IMR-90 (cell line): ENCODE measurements around the gene ELL2. TPM values are rescaled to one million over a fixed set of nuclear protein-coding genes. Genes with fewer than 3 reads are reported as not detected.

Experiments
- ATAC-seq: fragments of 200-7000 bp; cut with Tn5 transposase; 2 replicates; pipeline ENCODE4 v1.9.1; 2020; ENCODE audit warnings: low read depth, mild to moderate bottlenecking, moderate library complexity
- BruUV-seq: library from RNA; stranded (reverse); fragments of 400-500 nt; replicated peaks from 2 replicates; lab custom pipeline; 2021; lab: Mats Ljungman, UMichigan
- CTCF ChIA-PET: fragments of 300-600 bp; formaldehyde crosslinking; extraction: SDS; loops from one replicate; lab custom pipeline; 2021; ENCODE audit warnings: antibody characterized with exemption; lab: Yijun Ruan, JAX
- POLR2A ChIA-PET: fragments of 300-600 bp; sonication (Branson Sonifier 250); formaldehyde crosslinking; loops from one replicate; lab custom pipeline; 2022; ENCODE audit warnings: antibody characterized with exemption; ENCODE audit not compliant: unreplicated experiment; lab: Charles Lee
- DNase-seq: peaks from one replicate; pipeline ENCODE4 v3.0.0; 2013
- H2AFZ ChIP-seq: replicated peaks from 2 replicates; pipeline ENCODE3; 2013; ENCODE audit warnings: low read length, mild to moderate bottlenecking; ENCODE audit not compliant: poor library complexity
- H2AK5ac ChIP-seq: 2 replicates; pipeline ENCODE4 v1.6.1; 2013; ENCODE audit warnings: low read depth, low read length, inconsistent platforms
- H2AK9ac ChIP-seq: replicated peaks from 2 replicates; pipeline ENCODE3; 2013; ENCODE audit warnings: mild to moderate bottlenecking, low read depth, low read length, moderate library complexity; ENCODE audit not compliant: poor library complexity
- H2BK120ac ChIP-seq: 2 replicates; pipeline ENCODE4 v1.6.1; 2013; ENCODE audit warnings: low read depth, low read length, inconsistent platforms
- H2BK15ac ChIP-seq: 3 replicates; pipeline ENCODE4 v1.6.1; 2013; ENCODE audit warnings: low read depth, low read length, inconsistent platforms
- H2BK20ac ChIP-seq: 2 replicates; pipeline ENCODE4 v1.6.1; 2013; ENCODE audit warnings: low read depth, mild to moderate bottlenecking, inconsistent platforms, low read length, moderate library complexity
- H2BK5ac ChIP-seq: 2 replicates; pipeline ENCODE4 v1.6.1; 2013; ENCODE audit warnings: mild to moderate bottlenecking, low read depth, low read length, inconsistent platforms; ENCODE audit not compliant: poor library complexity, severe bottlenecking
- H3K14ac ChIP-seq: replicated peaks from 2 replicates; pipeline ENCODE4 v1.6.1; 2013; ENCODE audit warnings: low read depth, low read length, inconsistent platforms
- H3K18ac ChIP-seq: 2 replicates; pipeline ENCODE4 v1.6.1; 2013; ENCODE audit warnings: low read depth, low read length, control low read depth
- H3K23ac ChIP-seq: 2 replicates; pipeline ENCODE4 v1.6.1; 2013; ENCODE audit warnings: low read depth, low read length, inconsistent platforms
- H3K27ac ChIP-seq: 2 replicates; pipeline ENCODE4 v1.5.1; 2013; ENCODE audit warnings: mild to moderate bottlenecking, control low read depth, low read length; ENCODE audit not compliant: insufficient read depth
- H3K27me3 ChIP-seq: 2 replicates; pipeline ENCODE4 v1.6.1; 2013; ENCODE audit warnings: low read length; ENCODE audit not compliant: control insufficient read depth, insufficient read depth
- H3K36me3 ChIP-seq: 2 replicates; pipeline ENCODE4 v1.6.1; 2013; ENCODE audit warnings: low read length, mixed read lengths; ENCODE audit not compliant: control insufficient read depth, insufficient read depth
- H3K4ac ChIP-seq: 2 replicates; pipeline ENCODE4 v1.6.1; 2013; ENCODE audit warnings: low read depth, low read length, inconsistent platforms
- H3K4me1 ChIP-seq: 2 replicates; pipeline ENCODE4 v1.6.1; 2013; ENCODE audit warnings: low read length, mixed read lengths; ENCODE audit not compliant: control insufficient read depth, insufficient read depth
- H3K4me2 ChIP-seq: 2 replicates; pipeline ENCODE4 v1.6.1; 2013; ENCODE audit warnings: low read depth, mild to moderate bottlenecking, control low read depth, low read length, moderate library complexity
- H3K4me3 ChIP-seq: 2 replicates; pipeline ENCODE4 v1.5.1; 2013; ENCODE audit warnings: low read depth, mild to moderate bottlenecking, control low read depth, low read length, moderate library complexity; ENCODE audit not compliant: insufficient read depth
- H3K56ac ChIP-seq: 2 replicates; pipeline ENCODE4 v1.6.1; 2013; ENCODE audit warnings: low read length, inconsistent platforms; ENCODE audit not compliant: insufficient read depth; ENCODE audit errors: extremely low read depth
- H3K79me1 ChIP-seq, 2 experiments: 2 replicates each; pipeline ENCODE4 v1.6.1; 2013; ENCODE audit warnings: low read length in 2 of 2, inconsistent platforms in 1 of 2, low read depth in 1 of 2
- H3K9ac ChIP-seq: 2 replicates; pipeline ENCODE4 v1.6.1; 2013; ENCODE audit warnings: low read depth, low read length, control low read depth
- H3K9me1 ChIP-seq: 2 replicates; pipeline ENCODE4 v1.6.1; 2013; ENCODE audit warnings: low read length, inconsistent platforms; ENCODE audit not compliant: insufficient read depth
- H3K9me3 ChIP-seq: 2 replicates; pipeline ENCODE4 v1.6.1; 2013; ENCODE audit warnings: low read length; ENCODE audit not compliant: control insufficient read depth, insufficient read depth
- H4K20me1 ChIP-seq: 2 replicates; pipeline ENCODE4 v1.6.1; 2013; ENCODE audit warnings: low read length, inconsistent platforms; ENCODE audit not compliant: insufficient read depth
- H4K5ac ChIP-seq: 2 replicates; pipeline ENCODE4 v1.6.1; 2013; ENCODE audit warnings: mild to moderate bottlenecking, low read depth, low read length, control low read depth
- H4K8ac ChIP-seq, 2 experiments: 2 replicates each; pipeline ENCODE4 v1.6.1; 2013; ENCODE audit warnings: low read depth in 2 of 2, low read length in 2 of 2, control low read depth in 1 of 2, inconsistent platforms in 1 of 2
- H4K91ac ChIP-seq: 2 replicates; pipeline ENCODE4 v1.6.1; 2013; ENCODE audit warnings: low read depth, low read length, inconsistent platforms; ENCODE audit not compliant: insufficient read depth
- CEBPB ChIP-seq: IDR thresholded peaks from 2 replicates; pipeline ENCODE4 v1.6.1; 2012; ENCODE audit warnings: low read depth, low read length, improper control_type of control experiment
- RFX5 ChIP-seq: IDR thresholded peaks from 2 replicates; pipeline ENCODE4 v1.8.0; 2012; ENCODE audit warnings: low read depth, mild to moderate bottlenecking, low read length, moderate library complexity
- WGBS, 2 experiments: methylation state at CpG; one replicate each; pipeline versions ENCODE4 v1.1.5 to v1.1.7; 2013; ENCODE audit warnings: missing lambda C conversion rate in 2 of 2; ENCODE audit not compliant: insufficient read length in 1 of 2; ENCODE audit errors: extremely low coverage in 2 of 2; 5-methylcytosine and 5-hydroxymethylcytosine counted together
- dilution Hi-C: fragments of 300-500 bp; cut with HindIII; formaldehyde crosslinking; loops from one replicate; pipeline ENCODE4 v1.14.3; 2018; ENCODE audit warnings: low sequenced_read_pairs; ENCODE audit not compliant: unreplicated experiment
- in situ Hi-C: fragments of 300-500 bp; cut with MboI; formaldehyde crosslinking; loops from 3 replicates; pipeline ENCODE4 v1.14.3; 2019; ENCODE audit warnings: low sequenced_read_pairs, inconsistent platforms, mixed read lengths
- intact Hi-C: fragments of 100-400 bp; cut with micrococcal nuclease; formaldehyde crosslinking; loops from 2 replicates; pipeline ENCODE4 v1.10.0; 2022
- polyA plus RNA-seq, 3 experiments: library from polyadenylated mRNA; depleted of rRNA; stranded (reverse); fragments of >200 nt; gene quantifications; 2 replicates each; pipeline ENCODE4 v1.2.3, GENCODE V29; 2012; ENCODE audit warnings: low replicate concordance in 1 of 3
- total RNA-seq: library from RNA; depleted of rRNA; stranded (reverse); fragments of >200 nt; gene quantifications from 2 replicates; pipeline ENCODE4 v1.2.3, GENCODE V29; 2012

ELL2 gene
- total and polyA plus RNA-seq, 2 of the 4 experiments (the other 2 are of a cell fraction): 61.4 to 92.5 TPM

GRCh38 chr5:95900383-95900958 is 61.2 kb downstream of the ELL2 start:
- WGBS, 2 experiments: no CpG with 5 or more reads among the region's 4 CpGs
- Histone ChIP-seq H3K23ac (no peak overlapping the region), H3K36me3 (peaks cover 49% of the 10 kb centered on the region), H2BK15ac (no peak overlapping the region), H3K56ac (no peak overlapping the region), H3K18ac (no peak overlapping the region), H3K9me1 (peaks cover 11% of the 10 kb centered on the region; the same call in 1 of the 2 replicates), H3K4me3 (no peak overlapping the region), H4K8ac (no peak overlapping the region), H4K91ac (no peak overlapping the region), H2AK5ac (no peak overlapping the region), H2BK120ac (no peak overlapping the region), H3K9ac (no peak overlapping the region), H3K9me3 (no peaks in the 10 kb centered on the region), H3K27ac (no peak overlapping the region), H2BK20ac (no peak overlapping the region), H4K5ac (no peak overlapping the region), H2AFZ (no peak overlapping the region), H2AK9ac (no peak overlapping the region), H3K4ac (no peak overlapping the region), H3K14ac (no peak overlapping the region), H3K79me1 (peaks cover 17 to 70% of the 10 kb centered on the region in 2 experiments), H3K27me3 (no peaks in the 10 kb centered on the region), H3K4me2 (no peak overlapping the region), H4K20me1 (peaks cover 33% of the 10 kb centered on the region; the same call in 1 of the 2 replicates), H2BK5ac (peak overlapping the region; percentile 18), H3K4me1 (peaks cover 9% of the 10 kb centered on the region)
- peak; percentile 69 for ATAC-seq
- BruUV-seq: no TSS peak
- DNase-seq: peak; percentile 88
- intact Hi-C loops: no loop called here
- CTCF ChIA-PET: interaction anchor here (1.1 to 1.3 kb wide), 2 partner anchors 243 to 436 kb away, joined by 3 read pairs; no protein-coding TSS in a partner anchor
- TF ChIP-seq CEBPB (no peak), RFX5 (no peak)
- in situ Hi-C loops: no loop called here
- POLR2A ChIA-PET: no interaction called here
- dilution Hi-C loops: no loop called here
